CD4-positive, alpha-beta memory T cell (primary cell): Measurements from ENCODE around the gene SANBR. TPM values are rescaled to one million over a fixed set of nuclear protein-coding genes. Genes with fewer than 3 reads are reported as not detected.

Source experiments
- CTCF ChIA-PET: fragments of 350-600 bp; sonication (Branson Sonifier 250); formaldehyde crosslinking; loops from one replicate; lab custom pipeline; 2021; ENCODE audit warnings: inconsistent platforms; ENCODE audit not compliant: partially characterized antibody; lab: Charles Lee
- POLR2A ChIA-PET: fragments of 350-600 bp; sonication (Branson Sonifier 250); formaldehyde crosslinking; loops from one replicate; lab custom pipeline; 2021; ENCODE audit not compliant: partially characterized antibody; lab: Charles Lee
- DNase-seq, 5 donors: peaks; one replicate each; pipeline versions ENCODE4 v3.0.0 to v3.0.0-alpha.2; 2020 to 2022; ENCODE audit warnings: mixed read lengths in 1 of 5
- H3K27ac ChIP-seq: one replicate; pipeline ENCODE4 v1.7.0; 2013; ENCODE audit warnings: low read depth, low read length
- H3K27me3 ChIP-seq: 2 replicates; pipeline ENCODE4 v1.7.0; 2013; ENCODE audit warnings: mild to moderate bottlenecking, low read length, moderate library complexity; ENCODE audit not compliant: insufficient read depth
- H3K36me3 ChIP-seq: 2 replicates; pipeline ENCODE4 v1.7.0; 2013; ENCODE audit warnings: mild to moderate bottlenecking, low read length, moderate library complexity; ENCODE audit not compliant: insufficient read depth
- H3K4me1 ChIP-seq: 2 replicates; pipeline ENCODE4 v1.7.0; 2013; ENCODE audit warnings: mild to moderate bottlenecking, low read length, moderate library complexity; ENCODE audit not compliant: insufficient read depth
- H3K4me3 ChIP-seq, 2 donors: one replicate each; pipeline ENCODE4 v1.7.0; 2013; ENCODE audit warnings: low read length in 2 of 2, mild to moderate bottlenecking in 1 of 2
- H3K9me3 ChIP-seq, 2 donors: one replicate each; pipeline ENCODE4 v1.7.0; 2013; ENCODE audit warnings: low read length in 2 of 2, control low read depth in 1 of 2; ENCODE audit not compliant: control insufficient read depth in 1 of 2
- H3K27ac Mint-ChIP-seq, 7 donors: one replicate each; pipeline ENCODE4 v1.8.0; 2020 to 2021; ENCODE audit warnings: mixed read lengths in 7 of 7, mild to moderate bottlenecking in 6 of 7, inconsistent platforms in 3 of 7, moderate library complexity in 3 of 7
- H3K27me3 Mint-ChIP-seq, 2 donors: one replicate each; pipeline ENCODE4 v1.8.0; 2020 to 2021; ENCODE audit warnings: mixed read lengths in 2 of 2
- H3K36me3 Mint-ChIP-seq, 2 donors: one replicate each; pipeline ENCODE4 v1.8.0; 2020 to 2021; ENCODE audit warnings: mixed read lengths in 2 of 2, inconsistent platforms in 1 of 2, mild to moderate bottlenecking in 1 of 2
- H3K4me1 Mint-ChIP-seq, 4 donors: one replicate each; pipeline ENCODE4 v1.8.0; 2020 to 2021; ENCODE audit warnings: mixed read lengths in 4 of 4, mild to moderate bottlenecking in 1 of 4
- H3K4me3 Mint-ChIP-seq, 8 donors: one replicate each; pipeline ENCODE4 v1.8.0; 2020 to 2021; ENCODE audit warnings: mixed read lengths in 8 of 8, mild to moderate bottlenecking in 7 of 8, moderate library complexity in 6 of 8, inconsistent platforms in 3 of 8
- H3K9me3 Mint-ChIP-seq, 8 donors: one replicate each; pipeline ENCODE4 v1.8.0; 2020 to 2021; ENCODE audit warnings: mixed read lengths in 8 of 8, mild to moderate bottlenecking in 5 of 8, inconsistent platforms in 3 of 8, moderate library complexity in 1 of 8
- intact Hi-C: fragments of 100-400 bp; cut with micrococcal nuclease; formaldehyde crosslinking; loops from one replicate; pipeline ENCODE4 v1.15.1; 2023
- polyA plus RNA-seq, 2 donors: library from polyadenylated mRNA; unstranded; fragments of 300-500 nt; fragmentation: Illumina TruSeq; gene quantifications; one replicate each; pipeline ENCODE4 v1.2.3, GENCODE V29; 2021
- total RNA-seq, 2 experiments: library from RNA; stranded (reverse); gene quantifications; one replicate each; pipeline ENCODE4 v1.2.3, GENCODE V29; 2021

Gene SANBR
- total and polyA plus RNA-seq, 4 experiments from 2014 or later: 1.0 to 6.0 (median 3.9) TPM

- Mint-ChIP-seq H3K27me3 (no peaks in the 10 kb centered on the region), H3K4me3 (no peak overlapping the region), H3K36me3 (peaks cover 3 to 13% of the 10 kb centered on the region in 2 donors), H3K4me1 (peaks cover 0 to 1% (median 0%) of the 10 kb centered on the region in 4 donors), H3K9me3 (no peaks in the 10 kb centered on the region), H3K27ac (no peak overlapping the region)
- intact Hi-C loops: no loop called here
- Histone ChIP-seq H3K4me1 (no peaks in the 10 kb centered on the region), H3K27ac (no peak overlapping the region), H3K36me3 (no peaks in the 10 kb centered on the region), H3K4me3 (no peak overlapping the region), H3K27me3 (no peaks in the 10 kb centered on the region), H3K9me3 (no peaks in the 10 kb centered on the region)
- ChIA-PET CTCF (no interaction called here), POLR2A (interaction anchor here (1.2 kb wide), 1 partner anchor 14 kb away, joined by 3 read pairs; no protein-coding TSS in a partner anchor)
- no peak for DNase-seq
These were observed 8.4 kb downstream of the SANBR start for GRCh38 chr2:61074100-61074499.

- Mint-ChIP-seq H3K4me3 (no peak overlapping the region), H3K9me3 (no peaks in the 10 kb centered on the region), H3K27me3 (no peaks in the 10 kb centered on the region), H3K36me3 (peaks cover 0 to 9% of the 10 kb centered on the region in 2 donors), H3K4me1 (no peaks in the 10 kb centered on the region), H3K27ac (no peak overlapping the region)
- Histone ChIP-seq H3K27ac (no peak overlapping the region), H3K4me1 (no peaks in the 10 kb centered on the region), H3K27me3 (no peaks in the 10 kb centered on the region), H3K4me3 (no peak overlapping the region), H3K9me3 (no peaks in the 10 kb centered on the region), H3K36me3 (no peaks in the 10 kb centered on the region)
- intact Hi-C loops: no loop called here
- ChIA-PET POLR2A (no interaction called here), CTCF (no interaction called here)
- no peak for DNase-seq
These were observed 20.2 kb downstream of the SANBR start for GRCh38 chr2:61085883-61086282.

GRCh38 chr2:61089797-61090196, 24.1 kb downstream of the SANBR start:
- ChIA-PET POLR2A (no interaction called here), CTCF (no interaction called here)
- no peaks in the 10 kb centered on the region for H3K4me1 ChIP-seq
- no peak overlapping the region for H3K27ac ChIP-seq
- no peaks in the 10 kb centered on the region for H3K27me3 ChIP-seq
- H3K27me3 Mint-ChIP-seq: no peaks in the 10 kb centered on the region
- DNase-seq: no peak
- no peaks in the 10 kb centered on the region for H3K9me3 Mint-ChIP-seq
- H3K36me3 Mint-ChIP-seq: peaks cover 0 to 6% of the 10 kb centered on the region in 2 donors
- no peak overlapping the region for H3K4me3 ChIP-seq
- no peaks in the 10 kb centered on the region for H3K4me1 Mint-ChIP-seq
- intact Hi-C loops: no loop called here
- no peak overlapping the region for H3K27ac Mint-ChIP-seq
- no peaks in the 10 kb centered on the region for H3K36me3 ChIP-seq
- H3K4me3 Mint-ChIP-seq: no peak overlapping the region
- no peaks in the 10 kb centered on the region for H3K9me3 ChIP-seq

GRCh38 chr2:61090386-61090921, 24.8 kb downstream of the SANBR start:
- no peak overlapping the region for H3K4me3 Mint-ChIP-seq
- CTCF ChIA-PET: interaction anchor here (1.0 kb wide), 1 partner anchor 27 kb away, joined by 4 read pairs; no protein-coding TSS in a partner anchor

GRCh38 chr2:61091485-61091884, 25.8 kb downstream of the SANBR start:
- Mint-ChIP-seq H3K27ac (no peak overlapping the region), H3K36me3 (peaks cover 0 to 4% of the 10 kb centered on the region in 2 donors), H3K27me3 (no peaks in the 10 kb centered on the region), H3K4me3 (no peak overlapping the region), H3K4me1 (peaks cover 0 to 3% (median 0%) of the 10 kb centered on the region in 4 donors), H3K9me3 (peaks cover 0 to 2% (median 0%) of the 10 kb centered on the region in 8 donors)
- CTCF ChIA-PET: interaction anchor here (0.7 to 1.0 kb wide), 2 partner anchors 26 to 821 kb away, joined by 3 to 4 read pairs; no protein-coding TSS in a partner anchor
- Histone ChIP-seq H3K4me3 (no peak overlapping the region), H3K4me1 (no peaks in the 10 kb centered on the region), H3K36me3 (no peaks in the 10 kb centered on the region), H3K27ac (no peak overlapping the region), H3K9me3 (no peaks in the 10 kb centered on the region), H3K27me3 (no peaks in the 10 kb centered on the region)
- DNase-seq: no peak
- intact Hi-C loops: no loop called here
- POLR2A ChIA-PET: no interaction called here

More at GRCh38 chr2:61090386-61090921, 24.8 kb downstream of the SANBR start:
- POLR2A ChIA-PET: no interaction called here
- Mint-ChIP-seq H3K27me3 (no peaks in the 10 kb centered on the region), H3K27ac (peak overlapping the region in 1 of 7 donors; percentile 67), H3K36me3 (peaks cover 0 to 5% of the 10 kb centered on the region in 2 donors), H3K4me1 (no peaks in the 10 kb centered on the region), H3K9me3 (no peaks in the 10 kb centered on the region)
- Histone ChIP-seq H3K27me3 (no peaks in the 10 kb centered on the region), H3K27ac (no peak overlapping the region), H3K4me1 (no peaks in the 10 kb centered on the region), H3K36me3 (no peaks in the 10 kb centered on the region), H3K9me3 (no peaks in the 10 kb centered on the region), H3K4me3 (no peak overlapping the region)
- intact Hi-C loops: no loop called here
- no peak for DNase-seq

- intact Hi-C loops: no loop called here
- Mint-ChIP-seq H3K27ac (no peak overlapping the region), H3K36me3 (no peaks in the 10 kb centered on the region), H3K27me3 (no peaks in the 10 kb centered on the region), H3K9me3 (peaks cover 0 to 2% (median 0%) of the 10 kb centered on the region in 8 donors), H3K4me3 (no peak overlapping the region), H3K4me1 (peaks cover 0 to 3% (median 0%) of the 10 kb centered on the region in 4 donors)
- Histone ChIP-seq H3K27me3 (no peaks in the 10 kb centered on the region), H3K36me3 (no peaks in the 10 kb centered on the region), H3K4me1 (no peaks in the 10 kb centered on the region), H3K4me3 (no peak overlapping the region), H3K9me3 (no peaks in the 10 kb centered on the region), H3K27ac (no peak overlapping the region)
- ChIA-PET POLR2A (no interaction called here), CTCF (no interaction called here)
- DNase-seq: no peak
These were observed 30.8 kb downstream of the SANBR start for GRCh38 chr2:61096438-61096837.

- Mint-ChIP-seq H3K36me3 (peaks cover 4 to 10% of the 10 kb centered on the region in 2 donors), H3K27me3 (no peaks in the 10 kb centered on the region), H3K4me1 (peaks cover 0 to 3% (median 0%) of the 10 kb centered on the region in 4 donors), H3K9me3 (peaks cover 0 to 2% (median 0%) of the 10 kb centered on the region in 8 donors), H3K27ac (no peak overlapping the region), H3K4me3 (no peak overlapping the region)
- Histone ChIP-seq H3K4me1 (no peaks in the 10 kb centered on the region), H3K4me3 (no peak overlapping the region), H3K27me3 (no peaks in the 10 kb centered on the region), H3K27ac (no peak overlapping the region), H3K36me3 (no peaks in the 10 kb centered on the region), H3K9me3 (no peaks in the 10 kb centered on the region)
- DNase-seq: no peak
- intact Hi-C loops: no loop called here
- ChIA-PET CTCF (no interaction called here), POLR2A (no interaction called here)
These were observed 35.1 kb downstream of the SANBR start for GRCh38 chr2:61100801-61101200.
